Liver (tissue), 9 donors: ENCODE measurements around the gene RAB9B. TPM values are rescaled to one million over a fixed set of nuclear protein-coding genes. Genes with fewer than 3 reads are reported as not detected.

Source experiments
- DNase-seq: peaks from one replicate; pipeline ENCODE4 v3.0.0-alpha.2; 2017; ENCODE audit warnings: low spot score
- H3K27ac ChIP-seq, 2 donors: one replicate each; pipeline ENCODE4 v1.7.0; 2013; ENCODE audit warnings: inconsistent platforms in 2 of 2, low read length in 2 of 2, control low read depth in 1 of 2, low read depth in 1 of 2, mild to moderate bottlenecking in 1 of 2
- H3K27me3 ChIP-seq, 4 donors: one replicate each; pipeline versions ENCODE4 v1.6.1 to v1.7.0; 2013; ENCODE audit warnings: low read length in 3 of 4, inconsistent platforms in 1 of 4, mild to moderate bottlenecking in 1 of 4, moderate library complexity in 1 of 4; ENCODE audit not compliant: control insufficient read depth in 4 of 4, insufficient read depth in 4 of 4
- H3K36me3 ChIP-seq, 4 donors: one replicate each; pipeline versions ENCODE4 v1.6.1 to v1.7.0; 2013; ENCODE audit warnings: low read length in 3 of 4, mild to moderate bottlenecking in 3 of 4, low read depth in 1 of 4, moderate library complexity in 1 of 4; ENCODE audit not compliant: control insufficient read depth in 4 of 4, insufficient read depth in 3 of 4
- H3K4me1 ChIP-seq, 4 donors: one replicate each; pipeline versions ENCODE4 v1.6.1 to v1.7.0; 2013; ENCODE audit warnings: low read length in 3 of 4, mild to moderate bottlenecking in 3 of 4, moderate library complexity in 1 of 4; ENCODE audit not compliant: control insufficient read depth in 4 of 4, insufficient read depth in 4 of 4
- H3K4me3 ChIP-seq, 3 donors: one replicate each; pipeline versions ENCODE4 v1.6.1 to v1.7.0; 2013; ENCODE audit warnings: low read length in 3 of 3, control low read depth in 1 of 3, low read depth in 1 of 3, mild to moderate bottlenecking in 1 of 3
- H3K9ac ChIP-seq, 2 donors: one replicate each; pipeline ENCODE4 v1.7.0; 2013; ENCODE audit warnings: low read length in 2 of 2, mild to moderate bottlenecking in 2 of 2, moderate library complexity in 2 of 2, control low read depth in 1 of 2, low read depth in 1 of 2
- H3K9me3 ChIP-seq, 4 donors: one replicate each; pipeline versions ENCODE4 v1.6.1 to v1.7.0; 2013; ENCODE audit warnings: low read length in 3 of 4; ENCODE audit not compliant: control insufficient read depth in 4 of 4
- ATF3 ChIP-seq: IDR thresholded peaks from 2 replicates; pipeline ENCODE4 v1.6.1; 2016; ENCODE audit warnings: antibody characterized with exemption
- CTCF ChIP-seq: fragments of 150-350 bp; IDR thresholded peaks from 2 replicates; pipeline ENCODE4 v1.5.1; 2017; ENCODE audit warnings: improper control_type of control experiment, low read depth, low read length; ENCODE audit not compliant: missing input control
- EGR1 ChIP-seq, 2 donors: IDR thresholded peaks; 2 replicates each; pipeline ENCODE4 v1.6.1; 2016 to 2018; ENCODE audit warnings: antibody characterized with exemption in 2 of 2, low read depth in 2 of 2
- FOXA1 ChIP-seq: IDR thresholded peaks from 2 replicates; pipeline ENCODE4 v1.6.1; 2016; ENCODE audit warnings: antibody characterized with exemption
- FOXA2 ChIP-seq: IDR thresholded peaks from 2 replicates; pipeline ENCODE4 v1.6.1; 2016; ENCODE audit warnings: antibody characterized with exemption
- GABPA ChIP-seq, 2 donors: IDR thresholded peaks in 1 of 2; conservative IDR thresholded peaks in 1 of 2; 2 replicates each; pipeline ENCODE4 v1.6.1; 2016; ENCODE audit warnings: antibody characterized with exemption in 2 of 2, mild to moderate bottlenecking in 1 of 2, moderate library complexity in 1 of 2
- HNF4A ChIP-seq, 2 donors: conservative IDR thresholded peaks; 2 replicates each; pipeline ENCODE4 v1.6.1; 2016; ENCODE audit warnings: antibody characterized with exemption in 2 of 2, mild to moderate bottlenecking in 2 of 2
- HNF4G ChIP-seq: IDR thresholded peaks from 2 replicates; pipeline ENCODE4 v1.6.1; 2016; ENCODE audit warnings: antibody characterized with exemption
- JUND ChIP-seq, 2 donors: IDR thresholded peaks; 2 replicates each; pipeline ENCODE4 v1.6.1; 2016; ENCODE audit warnings: antibody characterized with exemption in 2 of 2
- MAX ChIP-seq: IDR thresholded peaks from 2 replicates; pipeline ENCODE4 v1.6.1; 2016; ENCODE audit warnings: antibody characterized with exemption
- NR2F2 ChIP-seq: IDR thresholded peaks from 2 replicates; pipeline ENCODE4 v1.6.1; 2016; ENCODE audit warnings: antibody characterized with exemption
- RAD21 ChIP-seq, 2 donors: IDR thresholded peaks; 2 replicates each; pipeline ENCODE4 v1.6.1; 2016; ENCODE audit warnings: antibody characterized with exemption in 2 of 2, mild to moderate bottlenecking in 2 of 2
- REST ChIP-seq: IDR thresholded peaks from 2 replicates; pipeline ENCODE4 v1.6.1; 2016; ENCODE audit warnings: antibody characterized with exemption, mild to moderate bottlenecking
- RXRA ChIP-seq, 2 donors: IDR thresholded peaks; 2 replicates each; pipeline ENCODE4 v1.6.1; 2017 to 2018; ENCODE audit warnings: antibody characterized with exemption in 2 of 2, mild to moderate bottlenecking in 1 of 2
- SP1 ChIP-seq: IDR thresholded peaks from 2 replicates; pipeline ENCODE4 v1.6.1; 2018; ENCODE audit warnings: antibody characterized with exemption, mild to moderate bottlenecking
- TAF1 ChIP-seq: conservative IDR thresholded peaks from 2 replicates; pipeline ENCODE4 v1.6.1; 2016; ENCODE audit warnings: antibody characterized with exemption, mild to moderate bottlenecking
- YY1 ChIP-seq: IDR thresholded peaks from 2 replicates; pipeline ENCODE4 v1.6.1; 2016; ENCODE audit warnings: antibody characterized with exemption, mild to moderate bottlenecking
- WGBS: extraction: QIAGEN DNeasy Blood & Tissue Kit; methylation state at CpG from one replicate; pipeline ENCODE4 v1.1.7; 2013; 5-methylcytosine and 5-hydroxymethylcytosine counted together
- polyA plus RNA-seq, 2 donors: library from polyadenylated mRNA; stranded (reverse) in 1 of 2; unstranded in 1 of 2; fragments of 200-250 nt in 1 of 2; fragments of >200 nt in 1 of 2; fragmentation: Nextera tagmentation in 1 of 2; extraction: Ambion mirVana in 1 of 2; gene quantifications; one replicate each; pipeline versions ENCODE4 v1.2.1 to v1.2.3, GENCODE V29; 2013 to 2015
- total RNA-seq, 2 donors: library from RNA; depleted of rRNA; stranded (reverse); fragments of >200 nt; gene quantifications; one replicate each; pipeline ENCODE4 v1.2.3, GENCODE V29; 2014
- donor health status: healthy.
- donor health status: healthy.
- donor health status: healthy.
- donor health status: healthy.
- donor health status: healthy.

The RAB9B gene
- total and polyA plus RNA-seq, 4 donors: 0.07 to 0.51 (median 0.23) TPM

- Histone ChIP-seq H3K9me3 (no peaks in the 10 kb centered on the region), H3K9ac (no peak overlapping the region), H3K36me3 (no peaks in the 10 kb centered on the region), H3K27ac (no peak overlapping the region), H3K4me3 (no peak overlapping the region), H3K4me1 (no peaks in the 10 kb centered on the region), H3K27me3 (peaks cover 0 to 4% (median 0%) of the 10 kb centered on the region in 4 donors)
- no peak for TF ChIP-seq RAD21 (IDR thresholded peaks at IDR 0.05)
- no peak for TF ChIP-seq TAF1
- TF ChIP-seq CTCF: no peak
- 80% methylated on average over 4 of the region's 4 CpGs for WGBS
- no peak for DNase-seq
Observed at GRCh38 chrX:103794119-103794518, 37.9 kb downstream of the RAB9B start.

- no peaks in the 10 kb centered on the region for H3K9me3 ChIP-seq
- no peak overlapping the region for H3K4me3 ChIP-seq
- TF ChIP-seq MAX: no peak
- TF ChIP-seq ATF3: no peak
- no peak for TF ChIP-seq FOXA2
- TF ChIP-seq FOXA1: no peak
- no peak for TF ChIP-seq REST
- TF ChIP-seq RAD21 (IDR thresholded peaks at IDR 0.05): no peak
- no peak for TF ChIP-seq YY1
- no peak for TF ChIP-seq GABPA (IDR thresholded peaks at IDR 0.05 in 1 of 2, conservative IDR thresholded peaks at IDR 0.05 in 1 of 2)
- no peak for TF ChIP-seq SP1
- no peak for TF ChIP-seq HNF4A (conservative IDR thresholded peaks at IDR 0.05)
- no peak for TF ChIP-seq TAF1
- no peak for TF ChIP-seq JUND (IDR thresholded peaks at IDR 0.05)
- no peak for TF ChIP-seq HNF4G
- no peak for TF ChIP-seq RXRA (IDR thresholded peaks at IDR 0.05)
- no peak for TF ChIP-seq CTCF
- no peak for TF ChIP-seq NR2F2
- TF ChIP-seq EGR1 (IDR thresholded peaks at IDR 0.05; ENCODE audit: low read depth in 2 of 2): no peak
- H3K27ac ChIP-seq: no peak overlapping the region
- WGBS: 81% methylated on average over 2 of the region's 2 CpGs
- H3K9ac ChIP-seq: no peak overlapping the region
- no peak for DNase-seq
- no peaks in the 10 kb centered on the region for H3K4me1 ChIP-seq
- H3K36me3 ChIP-seq: no peaks in the 10 kb centered on the region
- peaks cover 0 to 4% (median 0%) of the 10 kb centered on the region in 4 donors for H3K27me3 ChIP-seq
Observed at GRCh38 chrX:103793545-103793940, 38.5 kb downstream of the RAB9B start.
